SIG-M5 treated with dmso at 0.1 percent for 504 hours (cell line): Measurements from ENCODE around the gene LRP1.
A peak's percentile ranks its signal among the peaks of the same experiment; 100 is the strongest.

Experiments used
- DNase-seq: peaks from one replicate; lab custom pipeline; 2025; ENCODE audit not compliant: unreplicated experiment; lab: John Stamatoyannopoulos, UW

The LRP1 gene

DNA sequence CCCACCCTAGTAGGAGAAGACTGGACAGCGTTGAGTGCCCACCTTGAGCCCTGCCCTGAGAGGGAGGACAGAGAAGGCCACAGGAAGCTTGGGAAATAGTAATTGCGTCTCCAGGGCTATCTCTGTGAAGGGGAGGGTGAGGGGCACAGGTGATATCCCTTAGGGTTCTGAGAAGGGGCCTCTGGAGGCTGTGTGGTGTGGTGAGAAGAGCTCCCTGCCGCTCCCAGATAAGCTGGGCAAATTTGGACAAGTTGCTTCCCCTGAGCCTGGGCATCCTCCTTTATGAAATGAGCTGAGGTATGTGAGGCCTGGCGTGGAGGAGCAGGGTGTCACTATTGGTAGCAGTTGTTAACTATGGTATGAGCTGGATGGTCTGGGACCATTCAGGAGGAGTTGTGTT is 42.6 kb downstream of the LRP1 start:
- DNase-seq = no peak

- no peak for DNase-seq
Measured at GRCh38 chr12:57171668-57172067, 43.4 kb downstream of the LRP1 start.

- peak; percentile 23 for DNase-seq
Measured at GRCh38 chr12:57173089-57173488, 44.8 kb downstream of the LRP1 start.

GRCh38 chr12:57173683-57174082 is 45.4 kb downstream of the LRP1 start:
- DNase-seq = no peak

- peak; percentile 45 for DNase-seq
Measured at GRCh38 chr12:57175428-57176138, 47.3 kb downstream of the LRP1 start.

GRCh38 chr12:57176139-57176477 is 47.8 kb downstream of the LRP1 start:
- no peak for DNase-seq

DNA sequence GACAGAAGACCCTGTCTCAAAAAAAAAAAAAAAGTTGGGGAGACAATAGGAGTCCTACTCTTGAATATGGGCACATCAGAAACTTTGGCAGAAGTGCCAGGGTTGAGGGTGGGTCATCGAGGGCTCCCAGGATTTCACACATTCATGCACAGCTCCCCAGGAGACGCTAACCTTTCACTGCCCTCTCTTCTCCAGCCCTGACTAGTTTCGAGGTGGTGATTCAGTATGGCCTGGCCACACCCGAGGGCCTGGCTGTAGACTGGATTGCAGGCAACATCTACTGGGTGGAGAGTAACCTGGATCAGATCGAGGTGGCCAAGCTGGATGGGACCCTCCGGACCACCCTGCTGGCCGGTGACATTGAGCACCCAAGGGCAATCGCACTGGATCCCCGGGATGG is 48.6 kb downstream of the LRP1 start:
- no peak for DNase-seq

GRCh38 chr12:57177354-57177753 is 49.1 kb downstream of the LRP1 start:
- DNase-seq = no peak

DNA sequence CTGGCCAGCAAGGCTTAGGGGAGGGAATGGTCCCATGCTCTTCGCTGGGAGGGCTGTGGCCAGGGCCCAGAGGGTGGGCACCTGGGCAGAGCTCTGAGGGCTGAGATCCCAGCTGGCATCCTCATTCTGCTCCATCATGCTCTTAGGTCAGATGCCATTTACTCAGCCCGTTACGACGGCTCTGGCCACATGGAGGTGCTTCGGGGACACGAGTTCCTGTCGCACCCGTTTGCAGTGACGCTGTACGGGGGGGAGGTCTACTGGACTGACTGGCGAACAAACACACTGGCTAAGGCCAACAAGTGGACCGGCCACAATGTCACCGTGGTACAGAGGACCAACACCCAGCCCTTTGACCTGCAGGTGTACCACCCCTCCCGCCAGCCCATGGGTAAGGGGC is 49.9 kb downstream of the LRP1 start:
- no peak for DNase-seq

- DNase-seq = no peak
Measured at GRCh38 chr12:57179331-57180086, 51.2 kb downstream of the LRP1 start.

DNA sequence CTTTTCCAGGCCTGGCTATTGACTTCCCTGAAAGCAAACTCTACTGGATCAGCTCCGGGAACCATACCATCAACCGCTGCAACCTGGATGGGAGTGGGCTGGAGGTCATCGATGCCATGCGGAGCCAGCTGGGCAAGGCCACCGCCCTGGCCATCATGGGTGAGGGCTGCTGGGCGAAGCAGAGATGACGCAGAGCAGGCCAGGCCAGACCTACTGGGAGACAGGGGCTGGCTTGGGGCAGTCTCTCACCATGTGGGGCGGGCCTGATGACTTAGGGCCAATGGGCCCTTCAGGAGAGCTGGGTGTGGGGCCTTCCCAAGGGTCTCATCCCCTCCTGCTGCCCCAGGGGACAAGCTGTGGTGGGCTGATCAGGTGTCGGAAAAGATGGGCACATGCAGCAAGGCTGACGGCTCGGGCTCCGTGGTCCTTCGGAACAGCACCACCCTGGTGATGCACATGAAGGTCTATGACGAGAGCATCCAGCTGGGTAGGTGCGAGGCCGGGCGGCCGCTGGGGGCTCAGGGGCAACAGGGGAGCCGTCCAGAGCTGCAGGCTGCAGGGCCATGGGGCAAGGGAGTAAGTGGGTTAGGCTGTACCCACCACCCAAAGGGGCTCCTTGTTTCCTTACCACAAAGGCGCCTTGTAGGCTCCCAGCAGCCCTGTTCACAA is 52.2 kb downstream of the LRP1 start:
- DNase-seq = no peak

GRCh38 chr12:57181072-57181471 is 52.8 kb downstream of the LRP1 start:
- DNase-seq = no peak

DNA sequence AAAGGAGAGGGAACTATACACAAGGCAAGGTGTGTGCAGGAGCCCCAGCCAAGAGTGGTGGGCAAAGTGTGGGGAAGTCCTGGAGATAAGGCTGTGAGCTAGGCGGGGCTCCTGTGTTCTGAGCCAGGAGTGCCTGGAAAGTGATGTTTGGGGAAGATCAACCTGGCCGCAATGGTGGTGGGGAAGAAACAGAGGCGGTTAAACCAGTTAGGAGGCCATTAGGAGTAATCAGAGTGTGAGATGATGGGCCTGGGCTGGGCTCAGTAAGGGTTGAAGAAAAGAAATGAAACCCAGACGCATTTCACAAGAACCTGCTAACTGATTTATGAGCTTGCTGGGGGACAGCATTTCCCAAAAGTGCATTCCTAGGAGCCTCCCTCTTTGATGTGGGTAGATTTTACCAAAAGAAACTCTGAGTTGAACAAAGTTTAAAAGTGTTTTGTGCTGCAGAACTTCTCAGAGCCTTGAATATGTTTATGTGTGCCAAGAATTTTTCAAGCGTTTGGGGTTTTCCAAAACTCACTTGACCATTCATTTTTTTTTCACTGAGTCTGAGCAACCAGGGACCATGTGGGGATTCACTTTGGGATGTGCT is 53.4 kb downstream of the LRP1 start:
- DNase-seq = no peak

- peak; percentile 66 for DNase-seq
Measured at GRCh38 chr12:57182918-57183575, 54.8 kb downstream of the LRP1 start.

DNA sequence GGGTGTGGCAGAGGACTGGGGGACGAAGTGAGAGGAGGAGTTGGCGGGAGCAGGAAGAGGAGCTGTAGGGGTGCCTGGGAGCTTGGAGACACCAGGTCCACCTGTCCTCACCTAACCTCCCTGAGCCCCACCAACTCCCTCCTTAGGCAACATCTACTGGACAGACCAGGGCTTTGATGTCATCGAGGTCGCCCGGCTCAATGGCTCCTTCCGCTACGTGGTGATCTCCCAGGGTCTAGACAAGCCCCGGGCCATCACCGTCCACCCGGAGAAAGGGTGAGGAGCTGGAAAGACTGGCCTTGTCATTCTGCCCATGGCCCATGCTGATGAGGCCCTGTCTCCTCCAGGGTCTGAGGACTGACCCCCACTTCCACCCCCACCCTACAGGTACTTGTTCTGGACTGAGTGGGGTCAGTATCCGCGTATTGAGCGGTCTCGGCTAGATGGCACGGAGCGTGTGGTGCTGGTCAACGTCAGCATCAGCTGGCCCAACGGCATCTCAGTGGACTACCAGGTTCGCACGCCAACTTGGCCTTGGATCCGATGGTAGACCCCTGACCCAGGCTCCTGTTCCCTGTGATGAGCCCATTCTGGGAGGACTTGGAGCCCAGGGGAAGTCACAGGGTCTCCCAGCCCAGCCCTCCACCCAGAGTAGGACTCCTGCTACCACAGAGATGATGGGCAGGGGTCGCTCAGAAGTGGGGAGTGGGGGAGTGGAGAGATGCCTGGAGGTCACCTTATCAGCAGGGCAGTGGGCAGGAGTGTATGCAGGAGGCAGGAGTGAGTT is 55.8 kb downstream of the LRP1 start:
- DNase-seq = no peak

DNA sequence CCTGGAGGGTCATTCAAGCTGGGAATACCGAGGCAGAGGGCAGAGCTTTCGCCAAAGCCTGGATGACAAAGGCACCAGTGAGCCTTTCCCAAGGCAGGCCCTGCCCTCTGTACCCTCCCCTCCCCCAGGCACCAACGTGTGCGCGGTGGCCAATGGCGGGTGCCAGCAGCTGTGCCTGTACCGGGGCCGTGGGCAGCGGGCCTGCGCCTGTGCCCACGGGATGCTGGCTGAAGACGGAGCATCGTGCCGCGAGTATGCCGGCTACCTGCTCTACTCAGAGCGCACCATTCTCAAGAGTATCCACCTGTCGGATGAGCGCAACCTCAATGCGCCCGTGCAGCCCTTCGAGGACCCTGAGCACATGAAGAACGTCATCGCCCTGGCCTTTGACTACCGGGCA is 57.1 kb downstream of the LRP1 start:
- no peak for DNase-seq

DNA sequence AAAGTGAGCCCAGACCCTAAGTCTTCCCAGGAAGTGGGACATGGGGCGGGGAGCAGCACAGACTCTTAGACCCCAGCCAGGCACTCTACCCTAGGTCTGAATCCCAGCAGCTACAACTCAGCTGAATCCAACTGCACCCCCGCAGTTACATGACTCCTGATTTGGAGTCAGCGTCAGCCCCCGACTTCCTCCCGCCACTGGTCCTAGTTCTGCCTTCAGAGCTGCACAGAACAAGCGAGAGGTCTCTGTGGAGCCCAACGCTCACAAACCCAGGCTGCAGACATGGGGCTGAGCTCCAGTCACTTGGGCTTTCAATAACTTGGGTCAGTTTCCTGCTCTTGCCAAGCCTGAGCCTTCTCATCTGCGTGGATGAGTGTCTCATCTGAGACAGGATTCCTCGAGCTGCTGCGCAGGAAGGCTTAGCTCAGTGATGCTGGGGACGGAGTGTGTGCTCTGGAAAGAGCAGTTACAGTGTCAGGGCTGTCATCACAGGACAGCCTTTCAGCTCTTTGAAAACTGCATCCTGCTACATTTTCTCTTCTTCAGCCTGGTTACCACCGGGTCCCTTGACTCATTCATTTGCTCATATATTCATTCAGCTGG is 57.7 kb downstream of the LRP1 start:
- no peak for DNase-seq

DNA sequence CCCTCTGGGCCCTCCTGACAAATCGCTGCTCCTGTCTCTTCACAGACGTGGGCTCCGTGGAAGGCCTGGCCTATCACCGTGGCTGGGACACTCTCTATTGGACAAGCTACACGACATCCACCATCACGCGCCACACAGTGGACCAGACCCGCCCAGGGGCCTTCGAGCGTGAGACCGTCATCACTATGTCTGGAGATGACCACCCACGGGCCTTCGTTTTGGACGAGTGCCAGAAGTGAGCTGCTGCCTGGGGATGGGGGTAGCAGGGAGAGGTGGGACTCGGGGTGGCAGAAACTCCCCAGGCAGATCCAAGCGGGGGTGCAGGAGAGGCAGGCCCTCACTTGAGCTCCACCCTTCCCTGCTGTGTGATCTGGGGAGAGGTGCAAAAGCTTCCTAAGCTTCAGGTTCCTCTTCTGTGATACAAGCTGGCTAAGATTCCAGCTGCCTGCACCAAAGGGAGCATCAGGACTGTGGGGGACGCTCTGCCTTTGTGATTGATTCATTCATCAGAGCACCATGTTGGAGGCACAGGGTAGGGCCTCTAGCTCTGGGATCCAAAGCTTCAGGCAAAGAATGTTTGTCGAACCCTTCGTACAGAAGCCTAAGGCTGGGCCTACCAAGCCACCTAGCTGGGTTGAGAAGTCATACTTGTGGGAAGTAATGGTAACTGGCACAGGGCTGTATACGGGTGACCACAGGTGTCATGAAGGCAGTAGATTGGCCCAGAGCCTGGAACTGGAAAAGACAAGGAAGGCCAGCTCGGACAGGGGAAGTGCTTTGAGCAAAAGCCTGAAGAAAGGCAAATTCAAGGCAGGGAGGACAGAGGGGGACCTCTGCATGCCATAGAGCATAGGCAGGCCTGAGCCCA is 59.2 kb downstream of the LRP1 start:
- DNase-seq = no peak

- DNase-seq = no peak
Measured at GRCh38 chr12:57188090-57188425, 59.8 kb downstream of the LRP1 start.
